RWPE2 (cell line): Measurements from ENCODE around the gene ZDHHC11.
A peak's percentile ranks its signal among the peaks of the same experiment; 100 is the strongest.
"Not testable (repeated sequence)": the region's sequence is repeated elsewhere in the genome, so short reads cannot be mapped to it uniquely, and the experiment has no call there.

Experiments used
- ATAC-seq: fragments of 200-7000 bp; cut with Tn5 transposase; 3 replicates; pipeline ENCODE4 v1.9.1; 2021; ENCODE audit warnings: low read depth
- DNase-seq: peaks from one replicate; pipeline ENCODE4 v3.0.0-alpha.2; 2020; ENCODE audit warnings: low spot score
- H3K27ac ChIP-seq: fragments of 450-650 bp; 2 replicates; pipeline ENCODE4 v1.5.1; 2017; ENCODE audit warnings: mild to moderate bottlenecking; ENCODE audit not compliant: poor library complexity, severe bottlenecking
- H3K27me3 ChIP-seq: fragments of 250-450 bp; sonication (Bioruptor Pico); 2 replicates; pipeline ENCODE4 v1.5.1; 2021; ENCODE audit warnings: mild to moderate bottlenecking, moderate library complexity; ENCODE audit not compliant: insufficient read depth, poor library complexity, severe bottlenecking
- H3K36me3 ChIP-seq: fragments of 250-450 bp; sonication (Bioruptor Pico); 2 replicates; pipeline ENCODE4 v1.5.1; 2020; ENCODE audit warnings: low read depth, mild to moderate bottlenecking, moderate library complexity
- H3K4me1 ChIP-seq: fragments of 250-450 bp; sonication (Bioruptor Pico); 2 replicates; pipeline ENCODE4 v1.5.1; 2021; ENCODE audit warnings: mild to moderate bottlenecking, moderate library complexity; ENCODE audit not compliant: insufficient read depth, poor library complexity, severe bottlenecking
- H3K4me3 ChIP-seq: fragments of 250-450 bp; sonication (Bioruptor Pico); 2 replicates; pipeline ENCODE4 v1.5.1; 2021; ENCODE audit warnings: mild to moderate bottlenecking, moderate library complexity; ENCODE audit not compliant: severe bottlenecking
- H3K9me3 ChIP-seq: fragments of 250-450 bp; sonication (Bioruptor Pico); 2 replicates; pipeline ENCODE4 v1.5.1; 2021; ENCODE audit warnings: mild to moderate bottlenecking, moderate library complexity; ENCODE audit not compliant: severe bottlenecking
- TF ChIP-seq, protein P1 (sequence below): fragments of 450-650 bp; IDR thresholded peaks from one replicate; pipeline ENCODE4 v1.5.1; 2017; ENCODE audit warnings: mild to moderate bottlenecking, moderate library complexity; ENCODE audit not compliant: poor library complexity, severe bottlenecking

ZDHHC11 gene

DNA sequence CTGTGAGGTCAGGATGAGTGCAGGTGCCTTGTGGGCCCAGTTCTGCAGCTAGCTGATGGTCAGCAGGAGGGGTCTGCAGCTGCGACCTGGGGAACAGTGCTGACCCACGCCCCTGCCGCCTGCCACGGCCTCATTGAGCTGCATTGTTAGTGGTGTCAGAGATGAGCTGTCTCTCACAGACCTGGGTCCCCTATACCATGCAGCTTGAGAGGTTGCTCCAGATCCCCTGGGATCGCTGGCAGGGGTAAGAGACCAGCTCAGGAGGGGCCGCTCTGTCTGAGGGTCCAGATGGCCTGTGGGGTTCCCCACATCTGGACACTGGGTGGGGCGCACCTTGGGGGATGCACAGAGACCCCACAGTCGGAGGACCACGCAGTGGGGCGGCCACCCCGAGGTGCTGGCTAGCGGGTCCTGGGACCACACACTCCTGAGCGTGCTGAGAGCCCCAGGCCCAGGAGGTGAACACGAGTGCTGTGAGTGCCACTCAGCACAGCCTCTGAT is 13.1 kb downstream of the ZDHHC11 start:
- not testable (repeated sequence) for H3K36me3 ChIP-seq, H3K4me3 ChIP-seq, ATAC-seq, H3K9me3 ChIP-seq, H3K27me3 ChIP-seq, H3K27ac ChIP-seq, H3K4me1 ChIP-seq
- peak; percentile 42 for DNase-seq

DNA sequence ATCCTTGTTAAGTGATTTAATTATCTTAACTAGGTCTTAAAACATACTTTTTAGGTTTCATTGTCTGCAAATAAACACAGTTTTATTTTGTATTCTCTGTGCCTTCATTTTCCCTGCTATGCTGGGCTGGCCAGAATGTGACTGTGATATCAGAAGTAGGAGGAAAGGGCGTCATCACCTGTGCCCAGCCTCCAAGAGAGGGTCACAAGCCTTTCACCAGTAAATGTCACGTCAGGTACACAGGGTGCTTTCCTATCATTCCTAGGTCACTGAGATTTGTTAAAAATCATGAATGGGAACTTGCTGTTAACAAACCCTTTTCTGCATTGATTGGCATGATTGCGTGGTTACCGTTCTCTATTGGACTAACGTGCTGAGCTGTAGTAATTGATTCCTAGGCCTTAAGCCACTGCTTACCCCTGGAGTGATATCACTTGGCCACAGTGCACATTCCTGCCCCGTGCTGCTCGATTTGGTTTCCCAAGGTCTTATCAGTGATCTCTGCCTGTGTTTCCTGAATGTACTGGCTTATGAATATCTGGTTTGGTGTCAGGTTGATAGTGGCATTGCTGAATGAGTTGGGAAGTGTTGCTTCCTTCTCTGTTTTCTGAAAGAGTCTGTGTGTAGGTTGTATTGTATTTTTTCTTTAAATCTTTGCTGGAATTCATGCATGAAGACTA is 14.7 kb downstream of the ZDHHC11 start:
- not testable (repeated sequence) for H3K4me1 ChIP-seq, H3K4me3 ChIP-seq, H3K36me3 ChIP-seq, ATAC-seq, H3K27ac ChIP-seq, H3K27me3 ChIP-seq, H3K9me3 ChIP-seq
- DNase-seq = peak; percentile 13

DNA sequence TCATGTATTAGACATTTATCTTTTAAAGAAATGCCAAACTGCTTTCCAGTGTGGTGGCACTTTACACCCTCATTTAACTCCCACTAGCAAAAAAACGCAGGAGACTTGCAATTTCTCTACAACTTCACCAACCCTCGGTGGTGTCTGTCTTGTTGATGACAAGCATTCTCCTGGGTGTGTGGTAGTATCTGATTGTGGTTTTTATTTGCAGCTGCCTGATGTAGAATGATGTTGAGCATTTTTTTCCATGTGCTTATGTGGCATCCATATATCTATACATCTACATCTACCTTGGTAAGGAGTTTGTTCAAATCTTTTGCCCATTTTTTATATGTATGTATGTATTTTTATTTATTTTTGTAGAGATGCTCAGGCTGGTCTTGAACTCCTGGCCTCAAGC is 16.8 kb downstream of the ZDHHC11 start:
- not testable (repeated sequence) for H3K27ac ChIP-seq, H3K4me3 ChIP-seq, H3K9me3 ChIP-seq, H3K36me3 ChIP-seq, DNase-seq, ATAC-seq, H3K27me3 ChIP-seq, H3K4me1 ChIP-seq

DNA sequence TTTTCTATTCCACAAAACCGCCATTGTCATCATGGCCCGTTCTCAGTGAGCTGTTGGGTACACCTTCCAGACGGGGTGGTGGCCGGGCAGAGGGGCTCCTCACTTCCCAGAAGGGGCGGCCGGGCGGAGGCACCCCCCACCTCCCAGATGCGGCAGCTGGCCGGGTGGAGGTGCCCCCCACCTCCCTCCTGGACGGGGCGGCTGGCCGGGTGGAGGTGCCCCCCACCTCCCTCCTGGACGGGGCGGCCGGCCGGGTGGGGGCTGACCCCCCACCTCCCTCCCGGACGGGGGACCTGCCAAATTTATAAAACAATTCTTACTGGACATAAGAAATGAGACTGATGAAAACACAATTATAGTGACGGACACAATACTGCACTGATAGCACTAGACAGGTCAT is 22.6 kb downstream of the ZDHHC11 start:
- H3K9me3 ChIP-seq, DNase-seq, H3K4me1 ChIP-seq, H3K36me3 ChIP-seq, H3K4me3 ChIP-seq, H3K27ac ChIP-seq, ATAC-seq, H3K27me3 ChIP-seq: not testable (repeated sequence)

DNA sequence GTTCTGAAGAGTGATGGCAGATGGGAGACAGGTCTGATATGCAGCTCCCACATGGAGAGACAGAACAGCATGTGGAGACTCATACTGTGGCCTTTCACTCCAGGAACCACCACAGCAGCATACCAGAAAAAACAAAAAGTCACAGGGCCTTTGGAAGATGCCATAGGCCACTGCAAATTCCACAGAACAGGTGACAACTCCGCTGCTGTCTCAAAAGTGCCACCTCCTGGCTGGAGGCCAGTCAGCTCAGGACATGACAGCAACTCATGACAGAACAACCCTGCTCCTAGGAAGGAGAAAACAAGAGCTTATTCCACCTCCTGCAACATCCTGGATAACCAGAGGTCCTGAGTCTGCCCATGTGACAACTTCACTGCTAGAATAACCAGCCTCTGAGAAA is 25.2 kb downstream of the ZDHHC11 start:
- not testable (repeated sequence) for H3K27me3 ChIP-seq, H3K4me1 ChIP-seq, H3K9me3 ChIP-seq, ATAC-seq, H3K4me3 ChIP-seq, H3K27ac ChIP-seq, H3K36me3 ChIP-seq, DNase-seq

DNA sequence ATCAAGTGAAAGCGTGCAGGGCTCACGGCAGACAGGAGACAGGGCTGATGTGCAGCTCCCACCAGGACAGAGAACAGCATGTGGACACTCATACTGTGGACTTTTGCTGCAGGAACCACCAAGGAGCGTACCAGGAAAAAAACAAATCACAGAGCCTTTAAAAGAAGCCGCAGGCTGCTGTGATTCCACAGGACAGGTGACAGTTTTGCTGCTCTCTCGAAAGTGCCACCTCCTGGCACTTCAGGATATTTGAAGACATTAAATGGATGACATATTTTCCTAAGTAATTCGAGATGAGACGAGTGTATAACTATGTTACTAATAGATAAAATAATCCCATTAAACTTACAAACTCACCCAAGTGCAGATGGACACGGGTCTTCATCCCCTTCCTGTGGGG is 29.3 kb downstream of the ZDHHC11 start:
- Histone ChIP-seq H3K4me1 (no peaks in the 10 kb centered on the region), H3K27me3 (peaks cover 6% of the 10 kb centered on the region), H3K27ac (no peak overlapping the region), H3K36me3 (no peaks in the 10 kb centered on the region), H3K9me3 (no peaks in the 10 kb centered on the region), H3K4me3 (no peak overlapping the region)
- TF ChIP-seq, protein P1, sequence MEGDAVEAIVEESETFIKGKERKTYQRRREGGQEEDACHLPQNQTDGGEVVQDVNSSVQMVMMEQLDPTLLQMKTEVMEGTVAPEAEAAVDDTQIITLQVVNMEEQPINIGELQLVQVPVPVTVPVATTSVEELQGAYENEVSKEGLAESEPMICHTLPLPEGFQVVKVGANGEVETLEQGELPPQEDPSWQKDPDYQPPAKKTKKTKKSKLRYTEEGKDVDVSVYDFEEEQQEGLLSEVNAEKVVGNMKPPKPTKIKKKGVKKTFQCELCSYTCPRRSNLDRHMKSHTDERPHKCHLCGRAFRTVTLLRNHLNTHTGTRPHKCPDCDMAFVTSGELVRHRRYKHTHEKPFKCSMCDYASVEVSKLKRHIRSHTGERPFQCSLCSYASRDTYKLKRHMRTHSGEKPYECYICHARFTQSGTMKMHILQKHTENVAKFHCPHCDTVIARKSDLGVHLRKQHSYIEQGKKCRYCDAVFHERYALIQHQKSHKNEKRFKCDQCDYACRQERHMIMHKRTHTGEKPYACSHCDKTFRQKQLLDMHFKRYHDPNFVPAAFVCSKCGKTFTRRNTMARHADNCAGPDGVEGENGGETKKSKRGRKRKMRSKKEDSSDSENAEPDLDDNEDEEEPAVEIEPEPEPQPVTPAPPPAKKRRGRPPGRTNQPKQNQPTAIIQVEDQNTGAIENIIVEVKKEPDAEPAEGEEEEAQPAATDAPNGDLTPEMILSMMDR = no peak
- ATAC-seq = no peak
- no peak for DNase-seq

DNA sequence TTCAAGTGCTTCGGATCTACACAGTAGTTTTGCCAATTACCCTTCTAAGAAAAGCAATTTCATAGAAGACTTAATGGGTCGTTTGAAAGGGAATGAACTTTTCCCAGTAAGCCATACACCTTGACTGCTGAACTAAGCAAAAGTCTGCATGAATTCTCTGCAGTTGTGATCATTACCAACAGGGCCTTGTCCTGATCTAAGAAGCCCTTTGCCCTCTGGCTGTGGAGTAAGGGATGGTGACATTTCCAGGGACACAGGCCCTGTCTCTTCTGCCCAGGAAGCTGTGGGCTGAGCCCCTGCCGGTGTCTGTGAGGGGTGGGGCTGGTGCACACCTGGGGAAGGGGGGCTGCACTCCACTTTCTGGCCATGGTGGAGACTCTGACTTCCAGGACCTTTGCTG is 30.5 kb downstream of the ZDHHC11 start:
- TF ChIP-seq, protein P1 = no peak
- ATAC-seq (no peak), DNase-seq (no peak)
- H3K36me3 ChIP-seq = no peaks in the 10 kb centered on the region
- H3K9me3 ChIP-seq = no peaks in the 10 kb centered on the region
- no peak overlapping the region for H3K4me3 ChIP-seq
- H3K4me1 ChIP-seq = no peaks in the 10 kb centered on the region
- no peak overlapping the region for H3K27ac ChIP-seq
- H3K27me3 ChIP-seq = peaks cover 12% of the 10 kb centered on the region
